NB4 (cell line): ENCODE measurements around the gene RHBDF2.
A peak's percentile ranks its signal among the peaks of the same experiment; 100 is the strongest.

Experiments used
- DNase-seq: peaks from one replicate; pipeline ENCODE4 v3.0.0; 2010; ENCODE audit warnings: low read depth
- H3K4me3 ChIP-seq: one replicate; pipeline ENCODE4 v1.5.1; 2011; ENCODE audit warnings: mild to moderate bottlenecking, low read depth, low read length, moderate library complexity
- CTCF ChIP-seq: IDR thresholded peaks from one replicate; pipeline ENCODE4 v1.5.1; 2012; ENCODE audit warnings: low read depth, low read length
- MAX ChIP-seq: IDR thresholded peaks from 2 replicates; pipeline ENCODE4 v1.6.1; 2011; ENCODE audit warnings: low read depth, low read length
- MYC ChIP-seq: IDR thresholded peaks from 2 replicates; pipeline ENCODE4 v1.6.1; 2011; ENCODE audit warnings: low read depth, low read length
- POLR2A ChIP-seq: IDR thresholded peaks from 2 replicates; pipeline ENCODE4 v1.6.1; 2011; ENCODE audit warnings: mild to moderate bottlenecking; ENCODE audit not compliant: insufficient read length; ENCODE audit errors: extremely low read depth

RHBDF2 gene

GRCh38 chr17:76501827-76502307 lies 644 bp upstream of the RHBDF2 start:
- DNase-seq: no peak
- H3K4me3 ChIP-seq: peak overlapping the region; percentile 40
- no peak for TF ChIP-seq POLR2A

GRCh38 chr17:76500747-76501017 lies 541 bp downstream of the RHBDF2 start:
- peak overlapping the region; percentile 57 for H3K4me3 ChIP-seq
- no peak for TF ChIP-seq MAX
- TF ChIP-seq MYC: no peak
- no peak for TF ChIP-seq POLR2A
- TF ChIP-seq CTCF: no peak
- DNase-seq: no peak

GRCh38 chr17:76500074-76500746 lies 1.0 kb downstream of the RHBDF2 start:
- no peak for TF ChIP-seq POLR2A
- no peak for TF ChIP-seq MYC
- no peak for TF ChIP-seq CTCF
- no peak for TF ChIP-seq MAX
- peak; percentile 52 for DNase-seq
- peak overlapping the region; percentile 57 for H3K4me3 ChIP-seq

GRCh38 chr17:76499267-76499667 lies 2.0 kb downstream of the RHBDF2 start:
- H3K4me3 ChIP-seq: no peak overlapping the region
- TF ChIP-seq MYC (no peak), MAX (no peak), POLR2A (no peak), CTCF (no peak)
- DNase-seq: no peak

GRCh38 chr17:76498876-76499251 lies 2.4 kb downstream of the RHBDF2 start:
- TF ChIP-seq CTCF (no peak), MYC (no peak), POLR2A (no peak), MAX (no peak)
- no peak overlapping the region for H3K4me3 ChIP-seq
- DNase-seq: no peak

- no peak overlapping the region for H3K4me3 ChIP-seq
- no peak for DNase-seq
- TF ChIP-seq MYC (no peak), POLR2A (no peak)
These were observed 3.0 kb downstream of the RHBDF2 start for GRCh38 chr17:76497979-76498875.
